ENCODE data around the gene UQCC3.
A peak's percentile ranks its signal among the peaks of the same experiment; 100 is the strongest.

Gene UQCC3

DNA sequence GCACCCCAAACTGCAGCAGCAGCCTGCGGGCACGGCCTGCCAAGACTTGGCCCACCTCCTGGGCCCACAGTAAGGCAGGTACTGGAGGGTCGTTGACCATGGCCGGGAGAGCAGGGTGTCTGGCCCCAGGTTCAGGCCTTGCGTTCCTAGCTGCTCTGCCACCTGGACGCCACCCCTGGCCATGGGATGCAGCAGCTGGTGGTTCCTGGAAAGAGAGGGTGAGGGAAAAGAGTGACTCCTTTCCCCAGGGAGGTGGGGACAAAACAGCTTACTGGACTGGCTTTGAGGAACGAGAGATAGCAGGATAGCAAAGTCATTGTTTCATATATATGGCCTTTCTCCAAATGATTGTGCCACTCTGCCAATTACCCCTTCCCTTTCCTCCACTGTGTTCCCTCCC lies 33.9 kb downstream of the UQCC3 start:
- DNase-seq = no peak

- peak; percentile 96 for DNase-seq
These were observed 34.7 kb downstream of the UQCC3 start for GRCh38 chr11:62705880-62706849.

DNA sequence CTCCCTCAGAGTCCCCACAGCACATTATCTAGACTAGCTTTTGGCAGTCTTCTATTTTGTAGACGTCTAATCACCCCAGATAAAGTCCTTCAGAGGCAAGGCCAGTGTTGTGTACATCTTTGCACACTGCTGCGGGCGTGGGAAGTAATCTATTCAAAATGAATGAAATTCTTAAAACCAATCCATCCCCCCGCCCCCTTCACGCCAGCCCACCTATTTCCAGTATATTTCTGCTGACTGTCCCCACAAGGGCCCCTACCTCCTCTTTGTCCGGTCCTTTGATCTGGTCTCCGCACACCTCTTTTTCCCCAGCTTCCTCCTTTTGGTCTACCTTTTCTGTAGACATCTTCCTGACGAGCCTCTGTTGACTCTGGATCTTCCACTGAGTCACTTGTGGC lies 35.4 kb downstream of the UQCC3 start:
- DNase-seq = no peak

- DNase-seq = no peak
These were observed 35.9 kb downstream of the UQCC3 start, which contains the start of the genes BSCL2 and GNG3 for GRCh38 chr11:62707277-62707861. Gene BSCL2, minus strand, starts transcription at chr11:62707424. Its CDS starts 229 bp downstream, at chr11:62707195. Gene GNG3, plus strand, starts transcription at chr11:62707676. Its CDS starts 620 bp downstream, at chr11:62708296.

GRCh38 chr11:62708392-62708791 lies 36.9 kb downstream of the UQCC3 start:
- DNase-seq = peak; percentile 23

DNA sequence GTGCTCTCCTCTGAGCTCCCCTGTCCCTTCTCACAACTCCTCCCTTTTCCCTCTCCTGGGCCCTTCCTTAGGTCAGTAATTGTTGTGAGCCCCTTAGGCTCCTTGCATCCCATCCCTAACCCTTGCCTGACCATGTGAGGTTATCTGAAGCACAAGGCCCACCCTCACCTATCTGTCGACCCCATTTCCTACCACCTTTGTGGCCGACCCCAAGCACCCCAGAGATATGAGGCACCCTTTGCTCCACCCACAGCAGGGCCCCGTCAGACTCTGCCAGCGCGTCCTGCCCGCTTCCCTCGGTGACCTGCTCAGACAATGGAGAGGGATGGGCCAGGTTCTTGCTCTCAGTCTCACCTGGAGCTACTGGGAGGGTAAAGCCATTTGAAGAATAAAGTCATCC lies 37.3 kb downstream of the UQCC3 start:
- DNase-seq = peak; percentile 63

- peak; percentile 95 for DNase-seq
These were observed 38.0 kb downstream of the UQCC3 start for GRCh38 chr11:62709247-62710000.

DNA sequence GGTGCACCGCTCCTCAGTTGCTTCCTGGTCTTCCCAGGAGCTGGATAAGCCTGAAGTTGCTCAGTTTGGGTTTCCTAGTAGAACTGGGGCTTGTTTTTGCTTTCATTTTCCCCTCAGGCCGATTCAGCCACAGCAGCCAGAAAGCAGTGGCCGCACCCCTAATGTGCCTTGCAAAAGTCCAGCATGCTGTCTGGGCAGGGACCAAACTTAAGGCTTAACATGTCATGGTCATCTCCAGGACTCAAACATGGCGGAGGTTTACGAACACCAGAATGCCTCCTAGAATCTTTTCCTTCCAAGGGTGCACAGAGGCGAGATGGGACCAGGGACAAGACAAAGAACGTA lies 38.5 kb downstream of the UQCC3 start:
- DNase-seq = no peak

DNA sequence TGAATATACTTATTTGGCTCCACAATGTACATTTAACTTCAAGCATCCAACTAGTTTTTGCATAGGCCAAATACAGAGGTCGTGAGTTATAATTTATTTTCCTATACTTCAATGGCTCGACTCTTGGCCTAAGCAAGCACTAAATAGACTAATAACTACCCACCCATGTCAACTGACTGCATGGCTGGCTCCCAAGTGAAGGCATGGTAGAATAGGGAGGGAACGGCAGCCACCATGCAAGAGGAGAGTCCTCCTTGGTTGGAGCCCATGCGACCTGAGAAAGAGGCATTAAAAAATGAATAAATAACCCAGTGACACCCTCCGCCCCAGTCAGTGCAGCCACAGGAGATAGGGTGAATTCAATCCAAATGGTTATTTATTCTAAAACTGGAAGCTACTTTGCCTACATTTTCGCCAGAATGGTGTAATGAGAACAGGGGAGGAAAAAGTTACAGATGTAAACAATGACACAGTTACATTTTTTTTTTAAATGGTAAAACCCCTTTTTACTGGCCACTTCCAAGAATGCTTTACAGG lies 40.9 kb downstream of the UQCC3 start:
- no peak for DNase-seq

- no peak for DNase-seq
These were observed 41.4 kb downstream of the UQCC3 start for GRCh38 chr11:62712861-62713260.

DNA sequence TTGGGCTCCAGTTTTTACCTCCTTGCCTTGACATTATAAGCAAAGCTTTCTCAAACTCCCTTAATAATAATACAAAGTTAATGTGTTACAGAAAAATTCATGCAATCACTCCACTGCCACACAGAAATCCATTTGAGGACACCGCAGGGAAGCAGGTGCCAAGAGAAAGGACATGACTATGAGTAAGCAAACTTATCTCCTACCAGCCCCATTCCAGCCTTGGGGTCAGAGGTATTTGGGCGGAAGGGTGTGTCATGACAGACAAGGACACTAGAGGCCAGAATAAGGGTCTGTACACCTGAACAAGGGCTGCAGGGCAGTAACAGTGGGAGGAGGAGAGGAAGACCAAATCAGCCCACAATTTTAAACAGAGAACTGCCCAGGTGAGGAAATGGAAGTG lies 41.9 kb downstream of the UQCC3 start:
- no peak for DNase-seq

- DNase-seq = no peak
These were observed 44.0 kb downstream of the UQCC3 start for GRCh38 chr11:62715150-62716130.

DNA sequence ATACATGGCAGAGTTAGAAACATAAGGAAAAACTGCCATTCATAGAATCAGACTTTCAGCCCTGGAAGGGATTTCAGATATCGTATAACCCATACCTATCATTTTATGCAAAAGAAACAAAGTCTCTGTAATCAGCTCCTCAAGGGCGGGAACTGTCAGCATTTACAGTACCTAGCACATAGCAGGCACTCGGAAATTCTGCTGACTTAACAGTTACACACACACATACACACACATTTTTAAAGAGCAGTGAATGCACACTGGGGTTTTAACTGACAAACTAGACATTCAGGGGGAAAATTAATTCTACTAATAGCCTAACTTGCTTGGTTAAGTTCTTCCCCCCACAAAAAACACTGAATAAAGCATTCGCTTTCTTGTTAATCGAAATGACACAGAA lies 44.7 kb downstream of the UQCC3 start:
- no peak for DNase-seq

DNA sequence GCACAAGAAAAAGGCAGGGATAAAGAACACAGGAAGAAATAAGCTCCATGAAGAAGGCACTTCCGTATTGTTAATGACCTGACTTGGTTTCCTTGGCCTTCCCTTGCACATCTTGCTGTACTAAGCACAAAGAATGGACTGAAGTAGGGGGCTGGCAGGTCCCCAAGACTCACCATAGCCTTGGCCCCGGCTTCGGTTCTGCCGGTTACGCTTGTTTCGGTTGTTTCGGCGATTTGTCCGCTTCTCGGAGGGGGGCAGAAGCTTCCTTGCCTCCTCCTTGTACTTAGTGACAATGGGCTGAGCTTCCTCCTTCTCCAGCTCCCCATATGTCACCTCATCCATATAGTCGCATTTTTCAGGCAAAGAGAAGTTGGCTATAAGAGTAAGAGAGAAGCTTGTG lies 45.3 kb downstream of the UQCC3 start:
- DNase-seq = no peak

GRCh38 chr11:62719302-62719978 lies 48.0 kb downstream of the UQCC3 start:
- DNase-seq = no peak

GRCh38 chr11:62721994-62722393 lies 50.5 kb downstream of the UQCC3 start:
- DNase-seq = no peak

Measured in activated T-cell treated with anti-CD3 and anti-CD28 coated beads, Interleukin-2, amount 50 U/mL, for 1 hour (primary cell).